ENCODE results near the gene DGKI. TPM values are rescaled to one million over a fixed set of nuclear protein-coding genes. Genes with fewer than 3 reads are reported as not detected.
A peak's percentile ranks its signal among the peaks of the same experiment; 100 is the strongest.

The DGKI gene
- total and polyA plus RNA-seq, 2 of the 4 experiments (the other 2 are of a cell fraction) = 3.9 to 15.8 TPM

DNA sequence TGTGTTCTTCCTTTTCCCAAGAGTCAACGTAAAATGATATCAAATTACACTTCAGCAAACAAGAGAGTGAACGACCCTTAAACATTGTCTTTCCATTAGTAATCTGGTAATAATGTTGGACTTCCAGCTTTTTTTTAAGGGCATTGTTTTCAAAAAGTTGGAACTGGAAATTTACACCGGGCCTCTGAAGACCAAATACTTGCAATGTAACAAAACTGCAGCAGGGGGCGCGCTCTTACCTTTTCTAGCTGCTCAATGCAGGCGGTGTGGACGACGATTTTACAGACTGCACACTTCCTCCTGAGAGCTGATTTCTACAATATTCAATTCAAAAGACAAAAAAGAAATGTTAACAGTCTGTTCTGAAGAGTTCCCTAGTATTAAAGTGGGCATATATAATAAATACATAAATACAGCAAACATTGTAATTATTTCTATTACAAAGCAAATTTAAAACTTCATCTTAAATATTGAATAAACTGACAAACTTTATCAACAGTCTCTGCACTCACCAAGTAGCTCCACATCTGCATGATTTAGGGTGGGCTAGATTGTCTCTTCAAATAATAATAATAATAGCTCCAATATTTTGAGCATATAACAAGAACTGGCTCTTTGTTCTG, 190.4 kb downstream of the DGKI start:
- Histone ChIP-seq H2BK5ac (ENCODE audit: low read depth, low read length, poor library complexity, severe bottlenecking) (no peak overlapping the region), H2AFZ (replicated peaks; ENCODE audit: low read length, poor library complexity) (no peak overlapping the region), H3K14ac (replicated peaks; ENCODE audit: low read depth, low read length) (no peak overlapping the region), H2AK9ac (replicated peaks; ENCODE audit: low read depth, low read length, poor library complexity) (no peak overlapping the region), H3K18ac (ENCODE audit: low read depth, low read length) (no peak overlapping the region), H2BK15ac (ENCODE audit: low read depth, low read length) (no peak overlapping the region), H3K27ac (ENCODE audit: insufficient read depth, low read length) (no peak overlapping the region), H2BK20ac (ENCODE audit: low read depth, low read length) (no peak overlapping the region), H3K4me3 (ENCODE audit: insufficient read depth, low read depth, low read length) (no peak overlapping the region), H3K36me3 (ENCODE audit: control insufficient read depth, insufficient read depth, low read length) (no peaks in the 10 kb centered on the region), H3K9me1 (ENCODE audit: insufficient read depth, low read length) (peaks cover 5% of the 10 kb centered on the region), H2AK5ac (ENCODE audit: low read depth, low read length) (no peak overlapping the region), H3K4me2 (ENCODE audit: low read depth, low read length) (no peak overlapping the region), H3K79me1 (ENCODE audit: low read depth in 1 of 2, low read length in 2 of 2) (no peaks in the 10 kb centered on the region), H4K8ac (ENCODE audit: low read depth in 2 of 2, low read length in 2 of 2) (no peak overlapping the region), H2BK120ac (ENCODE audit: low read depth, low read length) (peak overlapping the region; percentile 43; the same call in 1 of the 2 replicates), H3K23ac (ENCODE audit: low read depth, low read length) (no peak overlapping the region), H3K4me1 (ENCODE audit: control insufficient read depth, insufficient read depth, low read length) (peaks cover 3% of the 10 kb centered on the region), H3K9me3 (ENCODE audit: control insufficient read depth, insufficient read depth, low read length) (no peaks in the 10 kb centered on the region), H3K9ac (ENCODE audit: low read depth, low read length) (no peak overlapping the region), H3K4ac (ENCODE audit: low read depth, low read length) (no peak overlapping the region), H3K56ac (ENCODE audit: extremely low read depth, insufficient read depth, low read length) (no peak overlapping the region), H3K27me3 (ENCODE audit: control insufficient read depth, insufficient read depth, low read length) (no peaks in the 10 kb centered on the region), H4K5ac (ENCODE audit: low read depth, low read length) (no peak overlapping the region), H4K91ac (ENCODE audit: insufficient read depth, low read depth, low read length) (no peak overlapping the region), H4K20me1 (ENCODE audit: insufficient read depth, low read length) (no peaks in the 10 kb centered on the region)
- ChIA-PET CTCF (interaction anchor here (0.5 to 2.6 kb wide), 32 partner anchors 9 to 701 kb away, joined by 3 to 16 read pairs (median 4); partner anchors contain the start of genes CREB3L2 and DGKI), POLR2A (ENCODE audit: unreplicated experiment) (interaction anchor here (0.8 to 0.9 kb wide), 2 partner anchors 14 to 336 kb away, joined by 3 read pairs; no protein-coding TSS in a partner anchor)
- WGBS, 2 experiments (ENCODE audit: extremely low coverage in 2 of 2, insufficient read length in 1 of 2) = 0% methylated on average over 1 of the region's 8 CpGs; no CpG with 5 or more reads in 1 of the 2 experiments
- in situ Hi-C loops (cut with MboI; ENCODE audit: low sequenced_read_pairs) = loop anchor here (10.0 kb wide), 1 partner anchor 348 kb away; the partner anchor contains the start of gene CREB3L2
- DNase-seq (peak; percentile 79), ATAC-seq (ENCODE audit: low read depth) (peak; percentile 89)
- TF ChIP-seq, protein P1, sequence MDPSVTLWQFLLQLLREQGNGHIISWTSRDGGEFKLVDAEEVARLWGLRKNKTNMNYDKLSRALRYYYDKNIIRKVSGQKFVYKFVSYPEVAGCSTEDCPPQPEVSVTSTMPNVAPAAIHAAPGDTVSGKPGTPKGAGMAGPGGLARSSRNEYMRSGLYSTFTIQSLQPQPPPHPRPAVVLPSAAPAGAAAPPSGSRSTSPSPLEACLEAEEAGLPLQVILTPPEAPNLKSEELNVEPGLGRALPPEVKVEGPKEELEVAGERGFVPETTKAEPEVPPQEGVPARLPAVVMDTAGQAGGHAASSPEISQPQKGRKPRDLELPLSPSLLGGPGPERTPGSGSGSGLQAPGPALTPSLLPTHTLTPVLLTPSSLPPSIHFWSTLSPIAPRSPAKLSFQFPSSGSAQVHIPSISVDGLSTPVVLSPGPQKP (IDR thresholded peaks at IDR 0.05; ENCODE audit: borderline replicate concordance, low read depth, low read length) = no peak
- TF ChIP-seq RAD21 (IDR thresholded peaks at IDR 0.05; ENCODE audit: low read length) (peak; percentile 94), RCOR1 (IDR thresholded peaks at IDR 0.05; ENCODE audit: insufficient replicate concordance, low read length) (no peak), FOS (IDR thresholded peaks at IDR 0.05; ENCODE audit: low read depth, low read length) (no peak), CTCF (conservative IDR thresholded peaks at IDR 0.05; ENCODE audit: low read depth, low read length) (peak; percentile 89), USF2 (IDR thresholded peaks at IDR 0.05; ENCODE audit: low read depth, low read length) (no peak), NFE2L2 (IDR thresholded peaks at IDR 0.05; ENCODE audit: low read depth, low read length) (no peak), BHLHE40 (IDR thresholded peaks at IDR 0.05; ENCODE audit: low read depth, low read length) (no peak), RFX5 (IDR thresholded peaks at IDR 0.05; ENCODE audit: low read depth, low read length) (no peak), MAZ (IDR thresholded peaks at IDR 0.05; ENCODE audit: borderline replicate concordance, low read depth, low read length) (no peak), SMC3 (IDR thresholded peaks at IDR 0.05; ENCODE audit: low read depth, low read length) (peak; percentile 94), POLR2A (IDR thresholded peaks at IDR 0.05; ENCODE audit: low read depth, low read length) (0 out of 2 replicates have a peak, but pooled peaks have one; percentile 43)
- no TSS peak for BruUV-seq (replicated peaks)
- intact Hi-C loops (cut with micrococcal nuclease) = loop anchor here (1.0 to 2.0 kb wide), 4 partner anchors 50 to 352 kb away; partner anchors contain the start of gene DGKI
- dilution Hi-C loops (cut with HindIII; ENCODE audit: low sequenced_read_pairs, unreplicated experiment) = no loop called here
